Limb (tissue), 2 donors: ENCODE data around the gene RAD51B.

Experiments used
- DNase-seq, 2 donors: peaks; one replicate each; pipeline ENCODE4 v3.0.0-alpha.2; 2016; ENCODE audit errors: extremely low spot score in 2 of 2

Gene RAD51B

DNA sequence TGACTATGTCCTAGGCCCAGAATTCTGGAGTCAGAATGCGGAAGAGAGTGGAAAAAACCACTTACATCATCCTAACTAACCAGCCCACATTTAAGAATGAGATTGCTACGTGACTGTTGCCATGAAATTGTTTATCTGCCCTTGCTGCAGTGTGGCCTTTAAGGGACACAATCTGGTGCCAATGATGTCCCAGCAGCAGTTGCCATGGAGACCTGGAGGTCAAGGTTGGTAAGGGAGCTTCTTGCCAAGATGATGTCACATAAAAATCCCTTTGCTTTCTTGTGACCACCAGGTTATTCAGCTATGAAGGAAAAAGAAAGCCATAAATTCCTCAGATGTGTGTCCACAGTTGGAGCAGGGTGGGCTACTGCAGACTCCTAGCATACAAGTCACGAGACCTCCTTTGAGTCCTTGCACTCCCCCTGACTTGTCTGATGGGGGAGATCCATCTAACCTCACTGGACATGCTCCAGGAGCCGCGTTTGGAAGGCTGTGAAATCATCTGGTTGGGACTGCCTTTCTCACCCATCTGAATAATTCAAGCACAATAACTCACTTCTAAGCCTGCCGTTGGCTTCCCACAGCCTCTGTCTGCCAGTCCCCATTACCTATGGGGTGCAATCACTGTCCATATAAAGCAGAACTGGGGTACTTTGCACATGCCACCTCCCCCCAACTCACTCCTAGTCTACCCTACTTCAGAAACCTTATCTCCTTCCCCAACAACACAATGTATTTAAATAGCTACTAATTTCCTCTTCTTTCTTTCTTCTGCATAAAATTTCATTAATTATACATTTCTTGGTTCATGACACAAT lies 807.7 kb downstream of the RAD51B start:
- no peak for DNase-seq

GRCh38 chr14:68627868-68628604 lies 808.5 kb downstream of the RAD51B start:
- DNase-seq: peak; percentile 74 to 88

- no peak for DNase-seq
Observed at GRCh38 chr14:68628605-68629310, 809.2 kb downstream of the RAD51B start.

DNA sequence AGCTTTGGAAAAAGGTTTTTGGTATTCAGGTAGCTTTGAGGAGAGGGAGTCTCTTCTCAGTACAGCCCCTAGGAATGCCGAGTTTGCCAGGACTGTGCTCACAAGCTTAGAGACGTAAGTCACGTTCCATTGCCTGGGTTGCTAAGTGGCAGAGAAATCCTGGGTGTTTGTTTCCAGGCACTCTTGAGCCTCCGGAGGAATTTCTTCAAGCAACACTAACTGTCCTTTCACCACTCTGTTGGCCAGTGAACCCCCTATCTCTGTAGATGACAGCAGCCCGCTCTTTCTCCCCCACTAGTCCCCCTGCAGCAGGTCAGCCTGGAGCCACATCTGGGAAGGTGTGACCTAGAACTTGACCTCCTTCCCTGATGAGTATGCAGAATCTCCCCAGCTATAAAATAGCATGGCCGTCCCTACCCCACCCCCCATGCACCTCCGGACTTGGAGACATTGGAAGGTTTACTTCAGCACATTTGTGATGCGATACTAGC lies 810.5 kb downstream of the RAD51B start:
- DNase-seq: no peak

DNA sequence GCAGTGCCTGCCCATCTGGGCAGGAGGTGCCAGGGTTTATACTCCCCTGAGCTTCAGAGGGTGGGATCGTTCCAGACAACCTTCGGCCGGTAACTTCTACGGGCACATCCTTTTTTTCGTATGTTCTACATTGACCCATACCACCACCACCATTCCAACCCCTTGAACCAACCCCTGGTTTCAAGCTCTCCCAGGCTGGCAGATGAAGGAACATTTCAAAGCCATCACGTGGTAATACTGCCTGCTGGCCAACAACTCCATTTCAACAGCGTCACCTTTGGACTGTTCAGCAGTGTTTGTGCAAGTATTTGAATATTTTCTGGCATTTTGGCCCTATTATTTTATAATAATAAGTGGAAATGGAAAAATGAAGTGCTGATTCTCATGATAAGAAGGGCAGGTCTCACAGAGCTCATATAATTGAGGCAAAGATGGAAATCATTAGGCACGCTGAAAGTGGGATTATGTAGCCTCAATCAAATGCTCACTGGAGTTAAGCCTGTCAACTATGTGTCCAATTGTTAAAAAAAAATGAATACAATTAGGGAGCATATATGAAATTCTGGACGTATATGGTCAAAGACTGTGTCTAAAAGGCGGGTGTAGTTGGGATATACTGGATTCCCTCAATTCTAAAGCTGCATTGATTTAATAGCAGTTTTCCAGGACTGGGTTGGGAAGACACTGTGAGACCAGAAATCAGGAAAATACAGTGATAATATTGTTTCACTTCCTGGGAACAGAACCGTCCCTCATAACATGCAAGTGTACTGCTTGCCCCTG lies 811.2 kb downstream of the RAD51B start:
- no peak for DNase-seq

- no peak for DNase-seq
Observed at GRCh38 chr14:68631394-68632053, 811.9 kb downstream of the RAD51B start.

GRCh38 chr14:68632054-68632895 lies 812.7 kb downstream of the RAD51B start:
- no peak for DNase-seq

DNA sequence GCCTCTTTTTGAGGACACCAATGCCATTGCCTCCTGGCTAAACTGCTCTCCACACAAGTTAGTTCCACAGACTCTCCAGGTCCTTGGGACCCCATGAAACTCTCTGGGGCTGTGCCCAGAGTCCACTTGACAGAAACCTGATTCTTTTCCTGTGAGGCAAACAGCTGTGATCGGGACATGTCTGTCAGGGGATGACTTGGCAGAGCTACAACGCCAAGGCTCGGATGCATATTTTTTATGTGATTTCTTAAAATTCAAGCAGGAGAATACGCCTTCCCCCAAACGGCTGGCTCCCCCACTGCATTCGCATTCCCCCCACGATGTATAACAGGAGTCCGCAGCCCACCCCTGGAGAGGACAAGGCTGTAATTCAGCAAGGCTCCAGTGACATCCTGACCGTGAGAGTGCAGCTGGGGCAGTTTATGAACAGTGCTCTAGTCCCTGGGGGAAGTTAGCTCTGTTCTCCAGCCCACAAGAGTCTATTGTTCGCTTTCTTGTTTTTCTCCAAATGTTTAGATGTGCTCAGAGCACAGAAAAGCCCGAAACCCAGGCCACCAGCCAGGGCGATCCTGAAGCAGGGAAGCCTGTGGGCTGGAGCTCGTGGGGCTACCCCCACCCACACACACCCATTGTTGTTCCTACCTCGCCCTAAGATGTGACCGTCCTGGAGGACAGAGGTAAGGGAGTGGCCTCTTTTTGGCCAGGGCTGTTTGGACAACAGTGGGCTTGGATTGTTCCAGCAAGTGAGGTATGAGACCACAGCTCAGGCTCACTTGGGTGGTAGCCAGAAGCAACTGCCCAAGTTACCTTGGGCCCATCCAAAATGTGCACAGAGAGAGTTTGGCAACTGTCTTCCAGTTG lies 813.8 kb downstream of the RAD51B start:
- peak; percentile 73 to 90 for DNase-seq

DNA sequence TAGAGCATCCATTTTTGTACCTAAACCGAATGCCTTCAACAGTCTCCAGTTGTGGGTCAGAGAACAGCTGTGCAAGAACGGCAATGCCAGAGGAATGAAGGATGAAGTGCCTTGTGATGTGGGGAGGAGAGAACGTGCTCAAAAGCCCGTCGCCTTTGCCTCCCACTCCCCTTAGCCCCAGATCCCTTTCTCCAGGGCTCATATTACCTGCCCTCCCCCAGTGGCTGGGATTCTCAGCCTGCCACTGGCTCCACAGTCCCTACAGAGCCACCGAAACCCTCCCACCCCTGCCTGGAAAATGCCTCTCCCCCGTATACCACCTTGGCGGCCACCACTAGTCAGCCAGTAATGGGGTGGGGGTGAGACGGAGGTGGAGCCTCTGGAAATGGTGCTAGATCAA lies 814.8 kb downstream of the RAD51B start:
- no peak for DNase-seq

DNA sequence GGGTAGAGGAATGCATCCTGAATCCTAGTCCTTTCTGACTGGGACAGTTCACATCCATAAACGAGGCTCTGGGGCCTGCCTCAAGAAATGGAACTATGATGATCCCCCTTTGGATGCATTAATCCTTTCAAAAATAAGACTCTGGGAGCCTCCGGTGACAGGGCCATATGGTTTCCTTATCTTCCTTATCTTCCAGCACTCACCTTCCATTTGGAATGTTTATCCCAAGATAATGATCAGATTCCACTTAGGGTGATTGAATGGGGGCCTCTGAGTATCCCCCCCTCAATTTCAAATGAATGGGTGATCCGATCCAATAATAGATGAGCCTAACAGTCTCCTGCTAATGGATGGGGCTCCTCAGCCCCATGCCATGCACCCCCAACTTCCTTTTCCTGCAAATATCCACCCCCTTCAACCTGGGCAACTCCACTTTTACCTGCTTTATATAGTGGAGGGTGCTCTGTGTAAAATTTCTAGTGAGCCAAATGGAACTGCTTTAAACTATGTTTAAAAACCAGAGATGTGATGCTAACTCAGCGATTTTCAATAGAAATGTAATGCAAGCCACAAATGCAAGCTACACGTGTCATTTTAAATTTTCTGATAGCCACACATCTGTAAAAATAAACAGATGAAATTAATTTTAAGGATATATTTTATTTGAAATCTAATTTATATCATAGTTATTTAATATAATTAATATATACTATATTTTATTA lies 815.5 kb downstream of the RAD51B start:
- no peak for DNase-seq

DNA sequence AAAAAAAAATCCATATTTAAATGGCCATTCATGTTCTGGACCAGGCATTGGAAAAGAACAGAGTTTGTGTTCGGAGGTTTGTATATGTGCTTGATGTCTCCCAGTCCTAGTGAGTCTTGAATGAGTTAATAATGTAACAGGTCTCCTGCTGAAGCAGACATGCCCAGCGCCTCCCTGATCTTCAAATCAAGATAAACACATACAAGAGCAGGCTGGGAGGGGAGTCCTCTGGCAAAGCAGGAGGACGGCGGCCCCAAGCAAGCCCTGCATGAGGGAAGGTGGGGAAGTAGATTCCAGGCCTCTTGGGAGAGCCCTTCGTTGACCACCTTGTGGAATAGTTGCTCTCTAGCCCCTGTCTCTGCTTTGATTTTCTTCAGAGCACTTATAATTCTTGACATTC lies 817.0 kb downstream of the RAD51B start:
- no peak for DNase-seq

GRCh38 chr14:68637106-68638021 lies 817.8 kb downstream of the RAD51B start:
- DNase-seq: peak in 1 of 2 donors; percentile 32

DNA sequence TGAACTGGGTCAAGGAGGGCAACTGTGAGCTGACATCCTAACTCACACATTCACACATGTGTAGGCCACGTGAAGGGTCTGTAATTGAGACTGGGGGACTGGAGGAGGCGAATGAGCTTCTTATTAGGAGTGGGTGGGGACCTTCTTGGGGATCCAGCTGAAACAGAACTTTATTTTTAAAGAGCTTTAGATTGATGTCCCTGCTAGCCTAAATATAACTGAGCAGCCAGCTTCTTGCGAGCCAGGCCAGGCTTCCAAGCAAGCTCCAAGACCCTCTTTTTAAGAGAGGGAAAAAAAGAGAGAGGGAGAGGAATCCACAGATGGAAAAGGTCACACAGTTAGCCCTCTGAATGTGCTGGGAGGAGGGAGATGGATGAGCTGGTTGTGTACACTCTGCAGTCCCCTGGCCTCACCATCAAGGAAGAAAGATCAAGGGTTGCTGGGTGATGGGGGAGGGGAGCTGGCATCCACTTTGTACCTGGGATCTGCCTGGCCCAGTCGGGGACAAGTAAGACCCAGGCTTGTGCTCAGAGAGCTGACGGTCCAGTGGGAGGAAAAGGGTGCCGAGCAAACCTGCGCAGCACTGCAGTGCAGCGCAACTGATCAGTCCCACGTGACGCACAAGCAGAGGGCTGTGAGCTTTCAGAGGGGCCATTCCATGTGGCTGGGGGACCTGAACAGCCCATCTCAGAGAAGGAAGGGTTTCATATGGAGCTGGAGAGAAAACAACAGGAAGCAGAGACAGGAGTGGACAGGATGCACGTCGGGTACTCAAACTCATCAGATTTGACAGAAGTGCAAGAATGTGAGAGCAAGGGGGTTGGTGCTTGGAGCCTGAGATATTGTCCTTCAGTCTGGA lies 818.8 kb downstream of the RAD51B start:
- peak in 1 of 2 donors; percentile 38 for DNase-seq

- DNase-seq: no peak
Observed at GRCh38 chr14:68639000-68639757, 819.6 kb downstream of the RAD51B start.
